ENCODE measurements around the gene GAREM1.
A peak's percentile ranks its signal among the peaks of the same experiment; 100 is the strongest.
"Not testable (repeated sequence)": the region's sequence is repeated elsewhere in the genome, so short reads cannot be mapped to it uniquely, and the experiment has no call there.

GAREM1 gene

GRCh38 chr18:32501242-32501641 lies 30.6 kb upstream of the GAREM1 start:
- not testable (repeated sequence) for H2BK5ac ChIP-seq (ENCODE audit: low read length); H3K4ac ChIP-seq (ENCODE audit: low read depth, low read length); H3K4me1 ChIP-seq (ENCODE audit: control insufficient read depth, low read depth, low read length); H2BK15ac ChIP-seq (replicated peaks; ENCODE audit: low read depth); H3K4me2 ChIP-seq (ENCODE audit: low read length); H4K5ac ChIP-seq (ENCODE audit: low read length); H3K18ac ChIP-seq (ENCODE audit: low read length); H2BK120ac ChIP-seq (ENCODE audit: low read depth, low read length); H3K23ac ChIP-seq (ENCODE audit: low read length); H3K4me3 ChIP-seq (ENCODE audit: low read length); H3K79me2 ChIP-seq (ENCODE audit: control insufficient read depth, insufficient read depth, low read length); H3K27ac ChIP-seq (ENCODE audit: low read depth, low read length); H3K79me1 ChIP-seq (ENCODE audit: low read length); H4K8ac ChIP-seq (ENCODE audit: low read depth, low read length); H2AK5ac ChIP-seq (ENCODE audit: low read length); H3K9ac ChIP-seq (ENCODE audit: low read length); H3K27me3 ChIP-seq (ENCODE audit: insufficient read depth, low read length, poor library complexity); H3K36me3 ChIP-seq (ENCODE audit: control insufficient read depth, insufficient read depth, low read length)
- peak; percentile 16 for DNase-seq
- H3K56ac ChIP-seq (ENCODE audit: low read length) = peak overlapping the region; percentile 42
- WGBS (ENCODE audit: extremely low coverage, insufficient coverage, low lambda C conversion rate) = no CpG with 5 or more reads among the region's 2 CpGs

DNA sequence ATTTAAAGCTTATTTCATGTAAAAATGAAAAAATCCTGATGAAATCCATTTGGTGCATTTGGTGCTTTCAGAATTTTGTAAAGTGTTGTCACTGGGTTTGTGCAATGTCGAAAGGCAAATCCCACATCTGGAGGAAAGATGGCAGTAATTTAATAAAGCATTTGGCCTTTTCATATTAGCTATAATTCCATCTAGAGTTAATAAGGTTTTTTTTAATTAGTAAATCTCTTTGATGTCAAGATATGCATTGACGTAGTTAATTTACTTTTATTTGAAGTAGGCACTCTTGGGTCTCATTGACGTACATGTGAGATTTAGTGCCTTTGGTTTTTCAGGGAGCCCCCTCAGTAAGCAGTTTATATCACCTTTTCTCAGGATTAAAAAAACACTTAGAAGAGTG lies 12.3 kb upstream of the GAREM1 start:
- H3K4ac ChIP-seq (ENCODE audit: low read depth, low read length) = no peak overlapping the region
- no peak overlapping the region for H4K8ac ChIP-seq (ENCODE audit: low read depth, low read length)
- H3K4me2 ChIP-seq (ENCODE audit: low read length) = no peak overlapping the region
- no peak overlapping the region for H3K56ac ChIP-seq (ENCODE audit: low read length)
- no peak overlapping the region for H4K5ac ChIP-seq (ENCODE audit: low read length)
- H2BK120ac ChIP-seq (ENCODE audit: low read depth, low read length) = no peak overlapping the region
- no peaks in the 10 kb centered on the region for H3K79me2 ChIP-seq (ENCODE audit: control insufficient read depth, insufficient read depth, low read length)
- no peaks in the 10 kb centered on the region for H3K36me3 ChIP-seq (ENCODE audit: control insufficient read depth, insufficient read depth, low read length)
- H3K27ac ChIP-seq (ENCODE audit: low read depth, low read length) = no peak overlapping the region
- no peaks in the 10 kb centered on the region for H3K27me3 ChIP-seq (ENCODE audit: insufficient read depth, low read length, poor library complexity)
- H3K23ac ChIP-seq (ENCODE audit: low read length) = no peak overlapping the region
- no peak overlapping the region for H2AK5ac ChIP-seq (ENCODE audit: low read length)
- no peak overlapping the region for H3K9ac ChIP-seq (ENCODE audit: low read length)
- no peak overlapping the region for H2BK5ac ChIP-seq (ENCODE audit: low read length)
- H3K4me3 ChIP-seq (ENCODE audit: low read length) = no peak overlapping the region
- no peak overlapping the region for H3K18ac ChIP-seq (ENCODE audit: low read length)
- H3K4me1 ChIP-seq (ENCODE audit: control insufficient read depth, low read depth, low read length) = no peaks in the 10 kb centered on the region
- no peak overlapping the region for H2BK15ac ChIP-seq (replicated peaks; ENCODE audit: low read depth)
- no peaks in the 10 kb centered on the region for H3K79me1 ChIP-seq (ENCODE audit: low read length)
- no peak for DNase-seq
- WGBS (ENCODE audit: extremely low coverage, insufficient coverage, low lambda C conversion rate) = no CpG with 5 or more reads among the region's 3 CpGs

DNA sequence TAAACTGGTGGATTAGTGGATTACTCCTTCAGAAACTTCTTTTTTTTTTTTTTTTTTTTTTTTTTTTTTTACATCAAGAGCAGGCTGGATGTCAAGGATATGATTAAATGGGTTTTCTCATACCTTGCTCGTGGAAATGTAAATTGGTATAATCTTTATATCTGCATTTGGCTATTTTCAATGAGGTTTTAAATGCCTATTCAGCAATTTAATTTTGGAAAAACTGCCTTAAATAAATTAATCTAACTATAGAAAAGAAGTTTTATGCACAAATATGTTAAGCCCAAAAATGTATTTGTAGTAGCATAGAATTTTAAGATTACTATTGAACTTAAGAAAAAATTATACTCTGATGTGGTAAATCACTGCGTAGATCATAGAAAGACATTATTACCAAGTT lies 11.4 kb upstream of the GAREM1 start:
- Histone ChIP-seq H3K36me3 (ENCODE audit: control insufficient read depth, insufficient read depth, low read length) (no peaks in the 10 kb centered on the region), H3K27me3 (ENCODE audit: insufficient read depth, low read length, poor library complexity) (no peaks in the 10 kb centered on the region), H3K23ac (ENCODE audit: low read length) (no peak overlapping the region), H3K79me2 (ENCODE audit: control insufficient read depth, insufficient read depth, low read length) (no peaks in the 10 kb centered on the region), H2AK5ac (ENCODE audit: low read length) (no peak overlapping the region), H2BK5ac (ENCODE audit: low read length) (no peak overlapping the region), H3K27ac (ENCODE audit: low read depth, low read length) (no peak overlapping the region), H4K5ac (ENCODE audit: low read length) (no peak overlapping the region), H3K9ac (ENCODE audit: low read length) (no peak overlapping the region), H3K4me3 (ENCODE audit: low read length) (no peak overlapping the region), H3K18ac (ENCODE audit: low read length) (no peak overlapping the region), H2BK120ac (ENCODE audit: low read depth, low read length) (no peak overlapping the region), H3K4me2 (ENCODE audit: low read length) (no peak overlapping the region), H3K4ac (ENCODE audit: low read depth, low read length) (no peak overlapping the region), H3K56ac (ENCODE audit: low read length) (no peak overlapping the region), H3K79me1 (ENCODE audit: low read length) (no peaks in the 10 kb centered on the region), H3K4me1 (ENCODE audit: control insufficient read depth, low read depth, low read length) (no peaks in the 10 kb centered on the region), H4K8ac (ENCODE audit: low read depth, low read length) (no peak overlapping the region), H2BK15ac (replicated peaks; ENCODE audit: low read depth) (no peak overlapping the region)
- no peak for DNase-seq
- no CpG with 5 or more reads among the region's 2 CpGs for WGBS (ENCODE audit: extremely low coverage, insufficient coverage, low lambda C conversion rate)

DNA sequence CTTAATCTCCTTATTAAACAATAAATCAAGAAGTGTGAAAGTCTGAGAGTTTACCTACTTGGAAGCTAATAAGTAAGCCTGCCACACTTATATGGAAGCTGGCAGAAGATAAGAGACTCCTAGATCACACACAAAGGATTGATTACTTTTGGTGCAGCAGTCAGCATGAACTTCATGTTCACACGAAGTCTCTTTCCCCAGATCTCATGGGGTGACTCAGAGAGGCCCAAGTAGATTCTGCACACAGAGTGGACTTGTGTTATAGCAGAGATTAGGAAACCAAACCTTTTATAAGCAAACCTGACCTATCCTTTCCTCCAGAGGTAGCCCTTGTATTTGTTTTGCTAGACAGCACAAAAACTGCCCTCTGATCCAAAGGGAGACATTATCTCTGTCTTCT lies 9.9 kb upstream of the GAREM1 start:
- no CpG with 5 or more reads among the region's 1 CpG for WGBS (ENCODE audit: extremely low coverage, insufficient coverage, low lambda C conversion rate)
- Histone ChIP-seq H3K9ac (ENCODE audit: low read length) (no peak overlapping the region), H3K79me1 (ENCODE audit: low read length) (no peaks in the 10 kb centered on the region), H2BK120ac (ENCODE audit: low read depth, low read length) (no peak overlapping the region), H3K23ac (ENCODE audit: low read length) (no peak overlapping the region), H2BK15ac (replicated peaks; ENCODE audit: low read depth) (no peak overlapping the region), H3K36me3 (ENCODE audit: control insufficient read depth, insufficient read depth, low read length) (no peaks in the 10 kb centered on the region), H3K27me3 (ENCODE audit: insufficient read depth, low read length, poor library complexity) (no peaks in the 10 kb centered on the region), H2AK5ac (ENCODE audit: low read length) (no peak overlapping the region), H2BK5ac (ENCODE audit: low read length) (no peak overlapping the region), H3K18ac (ENCODE audit: low read length) (no peak overlapping the region), H4K5ac (ENCODE audit: low read length) (no peak overlapping the region), H3K4me1 (ENCODE audit: control insufficient read depth, low read depth, low read length) (no peaks in the 10 kb centered on the region), H3K4ac (ENCODE audit: low read depth, low read length) (no peak overlapping the region), H3K79me2 (ENCODE audit: control insufficient read depth, insufficient read depth, low read length) (no peaks in the 10 kb centered on the region), H3K4me3 (ENCODE audit: low read length) (no peak overlapping the region), H3K56ac (ENCODE audit: low read length) (no peak overlapping the region), H3K27ac (ENCODE audit: low read depth, low read length) (no peak overlapping the region), H4K8ac (ENCODE audit: low read depth, low read length) (no peak overlapping the region), H3K4me2 (ENCODE audit: low read length) (no peak overlapping the region)
- DNase-seq = no peak

DNA sequence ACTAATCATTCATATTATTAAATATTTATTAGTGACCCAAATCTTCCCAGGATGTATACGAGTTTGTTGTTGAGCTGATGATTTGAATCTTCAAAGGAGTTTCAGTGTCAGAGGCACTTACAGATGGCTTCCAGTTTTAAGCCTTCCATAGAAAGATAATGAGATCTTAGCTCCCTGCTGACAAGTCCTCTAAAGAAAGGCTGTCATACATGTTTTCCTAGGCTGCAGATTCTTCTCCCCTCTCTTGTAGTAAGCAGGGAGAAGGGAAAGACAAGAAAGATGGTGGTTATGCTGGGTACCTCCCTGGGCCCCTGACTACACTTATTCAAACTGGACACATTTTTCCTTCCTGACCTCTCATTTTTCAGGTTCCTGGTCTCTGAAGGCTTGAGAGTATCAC lies 8.1 kb upstream of the GAREM1 start:
- Histone ChIP-seq H3K4me3 (ENCODE audit: low read length) (no peak overlapping the region), H4K5ac (ENCODE audit: low read length) (no peak overlapping the region), H2BK5ac (ENCODE audit: low read length) (no peak overlapping the region), H3K9ac (ENCODE audit: low read length) (no peak overlapping the region), H3K18ac (ENCODE audit: low read length) (peak overlapping the region; percentile 51), H3K4me1 (ENCODE audit: control insufficient read depth, low read depth, low read length) (no peaks in the 10 kb centered on the region), H3K79me2 (ENCODE audit: control insufficient read depth, insufficient read depth, low read length) (no peaks in the 10 kb centered on the region), H3K4me2 (ENCODE audit: low read length) (no peak overlapping the region), H3K27ac (ENCODE audit: low read depth, low read length) (no peak overlapping the region), H3K56ac (ENCODE audit: low read length) (no peak overlapping the region), H4K8ac (ENCODE audit: low read depth, low read length) (no peak overlapping the region), H3K4ac (ENCODE audit: low read depth, low read length) (no peak overlapping the region), H3K79me1 (ENCODE audit: low read length) (no peaks in the 10 kb centered on the region), H3K27me3 (ENCODE audit: insufficient read depth, low read length, poor library complexity) (no peaks in the 10 kb centered on the region), H2BK120ac (ENCODE audit: low read depth, low read length) (no peak overlapping the region), H3K23ac (ENCODE audit: low read length) (no peak overlapping the region), H2AK5ac (ENCODE audit: low read length) (no peak overlapping the region), H3K36me3 (ENCODE audit: control insufficient read depth, insufficient read depth, low read length) (no peaks in the 10 kb centered on the region), H2BK15ac (replicated peaks; ENCODE audit: low read depth) (no peak overlapping the region)
- no CpG with 5 or more reads among the region's 1 CpG for WGBS (ENCODE audit: extremely low coverage, insufficient coverage, low lambda C conversion rate)
- DNase-seq = no peak

DNA sequence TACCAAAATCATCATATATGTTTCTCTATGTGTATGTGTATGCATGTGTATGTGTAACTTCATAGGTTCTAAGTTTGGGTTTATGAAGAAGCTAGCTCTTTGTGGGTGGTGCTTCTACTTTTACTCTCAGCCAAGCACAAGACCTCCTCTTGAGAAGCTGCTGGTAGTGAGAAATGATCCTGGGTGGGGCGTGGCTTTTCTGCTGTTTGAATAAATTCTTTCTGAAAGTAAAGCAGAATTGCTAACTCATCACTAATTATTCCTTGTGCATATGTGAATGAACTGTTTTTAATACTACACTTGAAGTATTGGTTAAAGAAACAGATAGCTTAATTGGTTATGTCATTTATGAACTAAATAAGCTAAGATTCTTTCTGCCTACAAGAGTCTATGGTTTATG lies 7.6 kb upstream of the GAREM1 start:
- H3K4ac ChIP-seq (ENCODE audit: low read depth, low read length) = no peak overlapping the region
- H3K27me3 ChIP-seq (ENCODE audit: insufficient read depth, low read length, poor library complexity) = no peaks in the 10 kb centered on the region
- no peak overlapping the region for H4K5ac ChIP-seq (ENCODE audit: low read length)
- H3K18ac ChIP-seq (ENCODE audit: low read length) = no peak overlapping the region
- H2AK5ac ChIP-seq (ENCODE audit: low read length) = no peak overlapping the region
- H3K4me1 ChIP-seq (ENCODE audit: control insufficient read depth, low read depth, low read length) = no peaks in the 10 kb centered on the region
- H3K56ac ChIP-seq (ENCODE audit: low read length) = no peak overlapping the region
- no peak overlapping the region for H3K4me2 ChIP-seq (ENCODE audit: low read length)
- H4K8ac ChIP-seq (ENCODE audit: low read depth, low read length) = no peak overlapping the region
- no peak overlapping the region for H3K9ac ChIP-seq (ENCODE audit: low read length)
- WGBS (ENCODE audit: extremely low coverage, insufficient coverage, low lambda C conversion rate) = no CpG with 5 or more reads among the region's 1 CpG
- no peak overlapping the region for H2BK5ac ChIP-seq (ENCODE audit: low read length)
- no peaks in the 10 kb centered on the region for H3K79me1 ChIP-seq (ENCODE audit: low read length)
- no peak overlapping the region for H2BK15ac ChIP-seq (replicated peaks; ENCODE audit: low read depth)
- H3K23ac ChIP-seq (ENCODE audit: low read length) = no peak overlapping the region
- H3K36me3 ChIP-seq (ENCODE audit: control insufficient read depth, insufficient read depth, low read length) = no peaks in the 10 kb centered on the region
- no peaks in the 10 kb centered on the region for H3K79me2 ChIP-seq (ENCODE audit: control insufficient read depth, insufficient read depth, low read length)
- H3K27ac ChIP-seq (ENCODE audit: low read depth, low read length) = no peak overlapping the region
- H3K4me3 ChIP-seq (ENCODE audit: low read length) = no peak overlapping the region
- no peak overlapping the region for H2BK120ac ChIP-seq (ENCODE audit: low read depth, low read length)
- DNase-seq = no peak
